ENCODE data around the gene MGME1. TPM values are rescaled to one million over a fixed set of nuclear protein-coding genes. Genes with fewer than 3 reads are reported as not detected.

The MGME1 gene
- total and polyA plus RNA-seq, 9 of the 15 experiments (the other 6 are each of a cell fraction or from before 2014, with no cell fraction given): 13.4 to 45.1 (median 30.6) TPM

DNA sequence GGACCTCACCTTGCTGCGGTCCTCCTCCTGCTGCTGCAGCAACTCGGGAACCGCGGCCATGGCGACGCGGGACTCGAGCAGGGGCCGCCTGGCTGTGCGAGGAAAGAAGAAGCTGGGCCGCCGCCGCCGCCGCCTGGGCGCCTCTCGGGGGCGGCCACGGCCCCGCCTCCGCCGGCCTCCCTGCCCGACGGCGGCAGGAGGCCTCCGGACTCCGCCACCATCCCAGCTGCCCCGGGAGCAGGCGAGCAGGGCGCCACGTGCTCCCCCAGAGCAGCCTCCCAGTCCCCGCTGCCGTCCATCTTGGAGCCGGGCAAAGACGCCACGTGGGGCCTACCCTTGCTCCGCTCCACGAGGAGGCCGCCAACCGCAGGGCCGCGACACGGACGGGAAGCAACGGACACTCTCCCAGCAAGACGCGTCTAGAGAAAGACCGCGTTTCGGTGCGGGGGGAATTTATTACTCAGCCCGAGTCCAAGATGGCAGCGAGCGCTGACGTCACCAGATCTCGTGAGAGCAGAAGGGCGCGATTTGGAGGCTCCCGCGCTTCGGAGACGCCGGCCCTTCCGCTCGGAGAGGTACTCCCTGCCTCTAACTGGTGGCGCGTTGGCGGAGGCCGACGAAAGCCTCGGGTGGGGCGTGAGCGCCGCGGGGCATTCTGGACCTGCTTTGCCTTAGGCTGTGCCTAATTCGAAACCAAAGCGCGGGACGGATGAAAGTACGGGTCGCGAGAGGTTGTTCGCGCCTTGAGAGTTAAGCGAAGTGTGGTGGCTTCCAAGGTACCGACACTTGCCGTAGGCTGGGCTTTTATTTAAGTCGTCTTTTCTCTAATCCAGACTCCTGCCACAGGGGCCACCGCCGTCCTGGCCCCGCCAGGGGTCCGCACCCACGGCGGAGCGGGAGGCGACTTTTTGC lies at the start of gene MGME1, which contains the start of gene SNX5 (continued):
- TF ChIP-seq, protein P1, sequence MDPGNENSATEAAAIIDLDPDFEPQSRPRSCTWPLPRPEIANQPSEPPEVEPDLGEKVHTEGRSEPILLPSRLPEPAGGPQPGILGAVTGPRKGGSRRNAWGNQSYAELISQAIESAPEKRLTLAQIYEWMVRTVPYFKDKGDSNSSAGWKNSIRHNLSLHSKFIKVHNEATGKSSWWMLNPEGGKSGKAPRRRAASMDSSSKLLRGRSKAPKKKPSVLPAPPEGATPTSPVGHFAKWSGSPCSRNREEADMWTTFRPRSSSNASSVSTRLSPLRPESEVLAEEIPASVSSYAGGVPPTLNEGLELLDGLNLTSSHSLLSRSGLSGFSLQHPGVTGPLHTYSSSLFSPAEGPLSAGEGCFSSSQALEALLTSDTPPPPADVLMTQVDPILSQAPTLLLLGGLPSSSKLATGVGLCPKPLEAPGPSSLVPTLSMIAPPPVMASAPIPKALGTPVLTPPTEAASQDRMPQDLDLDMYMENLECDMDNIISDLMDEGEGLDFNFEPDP (CRISPR knock-in tag; IDR thresholded peaks at IDR 0.05): no peak
- TF ChIP-seq STAG1 (CRISPR knock-in tag; IDR thresholded peaks at IDR 0.05; ENCODE audit: borderline replicate concordance) (no peak), ZNF780A (CRISPR knock-in tag; IDR thresholded peaks at IDR 0.05) (no peak), SPI1 (IDR thresholded peaks at IDR 0.05; ENCODE audit: borderline replicate concordance, low read depth, low read length) (no peak), STAT5B (CRISPR knock-in tag; IDR thresholded peaks at IDR 0.05) (no peak), MTA1 (IDR thresholded peaks at IDR 0.05; ENCODE audit: borderline replicate concordance) (no peak), HOXB6 (CRISPR knock-in tag; IDR thresholded peaks at IDR 0.05; ENCODE audit: borderline replicate concordance) (no peak), POLR2A (conservative IDR thresholded peaks at IDR 0.05) (peak; percentile 90), HCFC1 (IDR thresholded peaks at IDR 0.05; ENCODE audit: low read depth, low read length) (peak; percentile 78), MECOM (CRISPR knock-in tag; IDR thresholded peaks at IDR 0.05) (no peak), HDAC8 (tag; IDR thresholded peaks at IDR 0.05) (peak; percentile 28; the same call in 1 of the 2 replicates), ZNF174 (CRISPR knock-in tag; IDR thresholded peaks at IDR 0.05) (no peak), NR4A1 (CRISPR knock-in tag; IDR thresholded peaks at IDR 0.05) (no peak), NR4A1 (tag; IDR thresholded peaks at IDR 0.05) (peak; percentile 64; the same call in 1 of the 2 replicates), TAF7 (tag; IDR thresholded peaks at IDR 0.05) (peak; percentile 65), DNMT1 (IDR thresholded peaks at IDR 0.05) (no peak)
- TF ChIP-seq, protein P2, sequence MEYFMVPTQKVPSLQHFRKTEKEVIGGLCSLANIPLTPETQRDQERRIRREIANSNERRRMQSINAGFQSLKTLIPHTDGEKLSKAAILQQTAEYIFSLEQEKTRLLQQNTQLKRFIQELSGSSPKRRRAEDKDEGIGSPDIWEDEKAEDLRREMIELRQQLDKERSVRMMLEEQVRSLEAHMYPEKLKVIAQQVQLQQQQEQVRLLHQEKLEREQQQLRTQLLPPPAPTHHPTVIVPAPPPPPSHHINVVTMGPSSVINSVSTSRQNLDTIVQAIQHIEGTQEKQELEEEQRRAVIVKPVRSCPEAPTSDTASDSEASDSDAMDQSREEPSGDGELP (CRISPR knock-in tag; IDR thresholded peaks at IDR 0.05; ENCODE audit: borderline replicate concordance): peak; percentile 85; the same call in 1 of the 2 replicates
- TF ChIP-seq, protein P3, sequence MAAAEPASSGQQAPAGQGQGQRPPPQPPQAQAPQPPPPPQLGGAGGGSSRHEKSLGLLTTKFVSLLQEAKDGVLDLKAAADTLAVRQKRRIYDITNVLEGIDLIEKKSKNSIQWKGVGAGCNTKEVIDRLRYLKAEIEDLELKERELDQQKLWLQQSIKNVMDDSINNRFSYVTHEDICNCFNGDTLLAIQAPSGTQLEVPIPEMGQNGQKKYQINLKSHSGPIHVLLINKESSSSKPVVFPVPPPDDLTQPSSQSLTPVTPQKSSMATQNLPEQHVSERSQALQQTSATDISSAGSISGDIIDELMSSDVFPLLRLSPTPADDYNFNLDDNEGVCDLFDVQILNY (CRISPR knock-in tag; IDR thresholded peaks at IDR 0.05): peak; percentile 83; the same call in 1 of the 2 replicates
- TF ChIP-seq, protein P4, sequence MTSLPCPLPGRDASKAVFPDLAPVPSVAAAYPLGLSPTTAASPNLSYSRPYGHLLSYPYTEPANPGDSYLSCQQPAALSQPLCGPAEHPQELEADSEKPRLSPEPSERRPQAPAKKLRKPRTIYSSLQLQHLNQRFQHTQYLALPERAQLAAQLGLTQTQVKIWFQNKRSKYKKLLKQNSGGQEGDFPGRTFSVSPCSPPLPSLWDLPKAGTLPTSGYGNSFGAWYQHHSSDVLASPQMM (CRISPR knock-in tag; IDR thresholded peaks at IDR 0.05): no peak
- TF ChIP-seq, protein P5, sequence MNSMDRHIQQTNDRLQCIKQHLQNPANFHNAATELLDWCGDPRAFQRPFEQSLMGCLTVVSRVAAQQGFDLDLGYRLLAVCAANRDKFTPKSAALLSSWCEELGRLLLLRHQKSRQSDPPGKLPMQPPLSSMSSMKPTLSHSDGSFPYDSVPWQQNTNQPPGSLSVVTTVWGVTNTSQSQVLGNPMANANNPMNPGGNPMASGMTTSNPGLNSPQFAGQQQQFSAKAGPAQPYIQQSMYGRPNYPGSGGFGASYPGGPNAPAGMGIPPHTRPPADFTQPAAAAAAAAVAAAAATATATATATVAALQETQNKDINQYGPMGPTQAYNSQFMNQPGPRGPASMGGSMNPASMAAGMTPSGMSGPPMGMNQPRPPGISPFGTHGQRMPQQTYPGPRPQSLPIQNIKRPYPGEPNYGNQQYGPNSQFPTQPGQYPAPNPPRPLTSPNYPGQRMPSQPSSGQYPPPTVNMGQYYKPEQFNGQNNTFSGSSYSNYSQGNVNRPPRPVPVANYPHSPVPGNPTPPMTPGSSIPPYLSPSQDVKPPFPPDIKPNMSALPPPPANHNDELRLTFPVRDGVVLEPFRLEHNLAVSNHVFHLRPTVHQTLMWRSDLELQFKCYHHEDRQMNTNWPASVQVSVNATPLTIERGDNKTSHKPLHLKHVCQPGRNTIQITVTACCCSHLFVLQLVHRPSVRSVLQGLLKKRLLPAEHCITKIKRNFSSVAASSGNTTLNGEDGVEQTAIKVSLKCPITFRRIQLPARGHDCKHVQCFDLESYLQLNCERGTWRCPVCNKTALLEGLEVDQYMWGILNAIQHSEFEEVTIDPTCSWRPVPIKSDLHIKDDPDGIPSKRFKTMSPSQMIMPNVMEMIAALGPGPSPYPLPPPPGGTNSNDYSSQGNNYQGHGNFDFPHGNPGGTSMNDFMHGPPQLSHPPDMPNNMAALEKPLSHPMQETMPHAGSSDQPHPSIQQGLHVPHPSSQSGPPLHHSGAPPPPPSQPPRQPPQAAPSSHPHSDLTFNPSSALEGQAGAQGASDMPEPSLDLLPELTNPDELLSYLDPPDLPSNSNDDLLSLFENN (IDR thresholded peaks at IDR 0.05; ENCODE audit: low read depth in 2 of 2, low read length in 2 of 2): no peak
